Mucosa of stomach (tissue), 1 donor: Measurements from ENCODE around the gene HBP1.

Experiments
- H3K27me3 ChIP-seq: one replicate; pipeline ENCODE4 v1.7.0; 2013; ENCODE audit warnings: mild to moderate bottlenecking, low read length; ENCODE audit not compliant: control insufficient read depth, insufficient read depth
- H3K36me3 ChIP-seq: one replicate; pipeline ENCODE4 v1.7.0; 2013; ENCODE audit warnings: low read length; ENCODE audit not compliant: control insufficient read depth, insufficient read depth
- H3K4me1 ChIP-seq: one replicate; pipeline ENCODE4 v1.7.0; 2013; ENCODE audit warnings: mild to moderate bottlenecking, low read length; ENCODE audit not compliant: control insufficient read depth, insufficient read depth
- H3K4me3 ChIP-seq: one replicate; pipeline ENCODE4 v1.7.0; 2013; ENCODE audit warnings: low read length
- H3K9ac ChIP-seq: one replicate; pipeline ENCODE4 v1.7.0; 2013; ENCODE audit warnings: mild to moderate bottlenecking, low read length, moderate library complexity
- H3K9me3 ChIP-seq: one replicate; pipeline ENCODE4 v1.7.0; 2013; ENCODE audit warnings: mild to moderate bottlenecking, low read length, moderate library complexity; ENCODE audit not compliant: control insufficient read depth
- donor health status: Pancreatic carcinoma.

HBP1 gene

GRCh38 chr7:107173691-107174406 lies 5.0 kb downstream of the HBP1 start:
- no peaks in the 10 kb centered on the region for H3K27me3 ChIP-seq
- H3K4me1 ChIP-seq, result peaks cover 9% of the 10 kb centered on the region
- no peaks in the 10 kb centered on the region for H3K36me3 ChIP-seq
- no peaks in the 10 kb centered on the region for H3K9me3 ChIP-seq
- no peak overlapping the region for H3K4me3 ChIP-seq
- H3K9ac ChIP-seq, result no peak overlapping the region

DNA sequence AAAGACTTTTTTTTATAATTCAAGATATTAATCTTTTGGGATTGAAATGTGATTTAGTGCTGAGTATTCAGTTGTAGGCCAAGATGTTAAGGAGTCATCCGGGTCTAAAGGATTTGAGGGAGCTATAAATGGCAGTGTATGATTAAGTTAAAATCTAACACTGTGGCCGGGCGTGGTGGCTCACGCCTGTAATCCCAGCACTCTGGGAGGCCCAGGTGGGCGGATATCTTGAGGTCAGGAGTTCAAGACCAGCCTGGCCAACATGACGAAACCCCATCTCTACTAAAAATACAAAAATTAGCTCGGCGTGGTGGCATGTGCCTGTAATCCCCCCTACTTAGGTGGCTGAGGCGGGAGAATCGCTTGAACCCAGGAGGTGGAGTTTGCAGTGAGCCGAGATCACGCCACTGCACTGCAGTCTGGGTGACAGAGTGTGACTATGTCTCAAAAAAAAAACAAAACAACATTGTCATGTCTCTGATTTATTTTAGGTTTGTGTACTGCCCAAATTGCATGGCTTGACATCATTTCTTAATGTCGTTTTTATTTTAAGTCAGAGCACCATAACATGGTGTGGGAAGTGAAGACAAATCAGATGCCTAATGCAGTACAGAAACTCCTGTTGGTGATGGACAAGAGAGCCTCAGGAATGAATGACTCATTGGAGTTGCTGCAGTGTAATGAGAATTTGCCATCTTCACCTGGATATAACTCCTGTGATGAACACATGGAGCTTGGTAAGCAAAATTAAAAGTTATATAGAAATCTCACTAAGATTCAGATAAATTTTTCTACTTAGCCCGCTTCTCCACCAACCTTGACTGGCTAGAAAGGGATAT lies 10.7 kb downstream of the HBP1 start:
- no peaks in the 10 kb centered on the region for H3K9me3 ChIP-seq
- no peaks in the 10 kb centered on the region for H3K36me3 ChIP-seq
- no peak overlapping the region for H3K9ac ChIP-seq
- peaks cover 9% of the 10 kb centered on the region for H3K4me1 ChIP-seq
- H3K4me3 ChIP-seq, result no peak overlapping the region
- no peaks in the 10 kb centered on the region for H3K27me3 ChIP-seq

- H3K9me3 ChIP-seq, result no peaks in the 10 kb centered on the region
- H3K36me3 ChIP-seq, result no peaks in the 10 kb centered on the region
- no peak overlapping the region for H3K4me3 ChIP-seq
- H3K4me1 ChIP-seq, result peaks cover 8% of the 10 kb centered on the region
- no peaks in the 10 kb centered on the region for H3K27me3 ChIP-seq
- H3K9ac ChIP-seq, result no peak overlapping the region
These were observed 11.6 kb downstream of the HBP1 start for GRCh38 chr7:107180378-107180777.

GRCh38 chr7:107181172-107181571 lies 12.4 kb downstream of the HBP1 start:
- peaks cover 8% of the 10 kb centered on the region for H3K4me1 ChIP-seq
- no peaks in the 10 kb centered on the region for H3K9me3 ChIP-seq
- no peak overlapping the region for H3K9ac ChIP-seq
- H3K36me3 ChIP-seq, result no peaks in the 10 kb centered on the region
- H3K4me3 ChIP-seq, result no peak overlapping the region
- no peaks in the 10 kb centered on the region for H3K27me3 ChIP-seq

GRCh38 chr7:107185716-107186115 lies 16.9 kb downstream of the HBP1 start:
- Histone ChIP-seq H3K9ac (no peak overlapping the region), H3K4me3 (no peak overlapping the region), H3K36me3 (no peaks in the 10 kb centered on the region), H3K4me1 (no peaks in the 10 kb centered on the region), H3K27me3 (no peaks in the 10 kb centered on the region), H3K9me3 (no peaks in the 10 kb centered on the region)

DNA sequence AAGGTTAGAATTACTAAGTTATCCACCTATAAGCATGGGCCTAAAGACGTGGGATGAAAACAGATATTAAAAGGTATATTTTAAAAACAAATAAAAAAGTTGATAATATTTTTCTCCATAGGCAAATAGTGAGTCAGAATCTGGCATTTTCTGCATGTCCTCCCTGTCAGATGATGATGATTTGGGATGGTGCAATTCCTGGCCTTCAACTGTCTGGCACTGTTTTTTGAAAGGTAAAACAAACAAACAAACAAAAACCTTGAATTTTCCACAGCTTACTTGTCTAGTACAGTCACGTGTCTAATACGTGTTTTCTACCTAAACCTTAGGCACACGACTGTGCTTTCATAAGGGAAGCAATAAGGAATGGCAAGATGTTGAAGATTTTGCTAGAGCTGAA lies 17.4 kb downstream of the HBP1 start:
- Histone ChIP-seq H3K4me1 (no peaks in the 10 kb centered on the region), H3K36me3 (no peaks in the 10 kb centered on the region), H3K4me3 (no peak overlapping the region), H3K9ac (no peak overlapping the region), H3K27me3 (no peaks in the 10 kb centered on the region), H3K9me3 (no peaks in the 10 kb centered on the region)

DNA sequence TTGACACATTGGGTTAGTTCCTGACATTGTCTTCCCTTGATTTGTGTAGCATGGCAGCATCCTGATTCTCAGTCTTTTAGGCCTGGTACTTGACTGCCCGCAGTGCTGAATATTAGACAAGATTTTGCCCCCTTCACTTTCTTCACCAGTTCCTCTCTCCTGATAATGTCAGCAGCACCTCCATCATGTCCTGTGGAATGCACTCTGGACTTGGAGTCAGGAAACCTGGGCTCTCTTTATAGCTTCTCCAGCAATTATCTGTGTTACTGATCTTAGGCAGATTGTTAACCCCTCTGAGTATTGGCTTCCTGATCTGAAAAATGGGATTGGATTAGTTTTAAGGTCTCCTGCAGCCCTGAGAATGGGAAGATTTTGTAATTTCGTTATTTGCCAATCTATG lies 19.0 kb downstream of the HBP1 start:
- Histone ChIP-seq H3K9me3 (no peaks in the 10 kb centered on the region), H3K4me3 (no peak overlapping the region), H3K27me3 (no peaks in the 10 kb centered on the region), H3K9ac (no peak overlapping the region), H3K36me3 (no peaks in the 10 kb centered on the region), H3K4me1 (no peaks in the 10 kb centered on the region)

GRCh38 chr7:107190090-107190489 lies 21.3 kb downstream of the HBP1 start:
- no peak overlapping the region for H3K9ac ChIP-seq
- no peaks in the 10 kb centered on the region for H3K27me3 ChIP-seq
- H3K9me3 ChIP-seq, result no peaks in the 10 kb centered on the region
- H3K4me3 ChIP-seq, result no peak overlapping the region
- no peaks in the 10 kb centered on the region for H3K4me1 ChIP-seq
- no peaks in the 10 kb centered on the region for H3K36me3 ChIP-seq

DNA sequence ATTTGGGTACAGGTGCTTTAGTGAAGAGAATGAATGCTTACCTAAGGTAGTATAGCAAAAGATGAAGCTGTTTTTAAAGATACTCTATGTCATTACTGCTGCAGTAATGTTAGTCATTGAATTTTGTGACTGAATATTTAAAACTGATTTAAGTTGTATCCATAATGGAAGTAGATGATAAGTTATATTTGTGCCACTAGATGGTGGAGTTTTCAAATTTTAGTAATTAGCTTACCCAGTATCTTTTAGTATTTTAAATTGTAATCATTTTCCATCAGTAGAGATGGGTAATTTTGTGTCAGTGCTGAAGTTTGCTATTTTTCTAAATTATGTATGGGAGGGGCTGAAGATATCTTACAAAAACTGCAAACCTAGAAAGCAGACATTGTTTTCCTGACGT lies 25.2 kb downstream of the HBP1 start:
- Histone ChIP-seq H3K27me3 (no peaks in the 10 kb centered on the region), H3K9me3 (no peaks in the 10 kb centered on the region), H3K4me1 (peaks cover 12% of the 10 kb centered on the region), H3K36me3 (no peaks in the 10 kb centered on the region), H3K4me3 (no peak overlapping the region), H3K9ac (no peak overlapping the region)

DNA sequence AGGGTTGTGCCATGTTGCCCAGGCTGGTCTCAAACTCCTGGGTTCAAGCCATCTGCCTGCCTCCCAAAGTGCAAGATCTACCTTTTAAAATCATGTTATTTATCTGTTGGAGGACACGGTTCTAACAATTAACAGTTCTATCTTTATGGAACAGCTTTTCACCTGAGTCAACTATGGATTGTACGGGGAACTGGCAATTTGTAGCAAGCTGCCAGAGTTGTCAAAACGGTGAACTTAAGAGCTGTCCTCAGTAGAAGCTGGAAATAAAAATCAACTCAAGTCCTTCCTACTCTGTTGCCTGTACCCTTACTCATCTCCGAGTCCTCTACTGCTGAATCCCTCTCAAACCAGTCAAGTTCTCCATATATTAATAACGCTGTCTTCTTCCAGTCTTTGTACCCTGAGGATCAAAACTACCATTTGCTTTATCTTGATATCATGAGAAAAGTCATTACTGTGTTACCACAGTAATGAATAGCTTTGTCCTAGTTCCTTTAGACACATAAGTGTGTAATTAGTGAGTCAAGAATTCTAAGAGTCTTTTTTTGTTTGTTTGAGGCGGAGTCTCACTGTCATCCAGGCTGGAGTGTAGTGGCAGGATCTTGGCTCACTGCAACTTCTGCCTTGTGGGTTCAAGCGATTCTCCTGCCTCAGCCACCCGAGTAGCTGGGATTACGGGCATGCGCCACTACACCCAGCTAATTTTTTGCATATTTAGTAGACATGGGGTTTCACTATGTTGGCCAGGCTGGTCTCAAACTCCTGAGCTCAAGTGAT lies 28.2 kb downstream of the HBP1 start:
- Histone ChIP-seq H3K9ac (no peak overlapping the region), H3K36me3 (no peaks in the 10 kb centered on the region), H3K27me3 (no peaks in the 10 kb centered on the region), H3K9me3 (no peaks in the 10 kb centered on the region), H3K4me1 (peaks cover 12% of the 10 kb centered on the region), H3K4me3 (no peak overlapping the region)

GRCh38 chr7:107201795-107202450 lies 33.1 kb downstream of the HBP1 start:
- Histone ChIP-seq H3K36me3 (no peaks in the 10 kb centered on the region), H3K4me1 (peaks cover 7% of the 10 kb centered on the region), H3K27me3 (no peaks in the 10 kb centered on the region), H3K9me3 (no peaks in the 10 kb centered on the region), H3K4me3 (no peak overlapping the region), H3K9ac (no peak overlapping the region)
